ENCODE data around the gene USF3.
A peak's percentile ranks its signal among the peaks of the same experiment; 100 is the strongest.

The USF3 gene, protein sequence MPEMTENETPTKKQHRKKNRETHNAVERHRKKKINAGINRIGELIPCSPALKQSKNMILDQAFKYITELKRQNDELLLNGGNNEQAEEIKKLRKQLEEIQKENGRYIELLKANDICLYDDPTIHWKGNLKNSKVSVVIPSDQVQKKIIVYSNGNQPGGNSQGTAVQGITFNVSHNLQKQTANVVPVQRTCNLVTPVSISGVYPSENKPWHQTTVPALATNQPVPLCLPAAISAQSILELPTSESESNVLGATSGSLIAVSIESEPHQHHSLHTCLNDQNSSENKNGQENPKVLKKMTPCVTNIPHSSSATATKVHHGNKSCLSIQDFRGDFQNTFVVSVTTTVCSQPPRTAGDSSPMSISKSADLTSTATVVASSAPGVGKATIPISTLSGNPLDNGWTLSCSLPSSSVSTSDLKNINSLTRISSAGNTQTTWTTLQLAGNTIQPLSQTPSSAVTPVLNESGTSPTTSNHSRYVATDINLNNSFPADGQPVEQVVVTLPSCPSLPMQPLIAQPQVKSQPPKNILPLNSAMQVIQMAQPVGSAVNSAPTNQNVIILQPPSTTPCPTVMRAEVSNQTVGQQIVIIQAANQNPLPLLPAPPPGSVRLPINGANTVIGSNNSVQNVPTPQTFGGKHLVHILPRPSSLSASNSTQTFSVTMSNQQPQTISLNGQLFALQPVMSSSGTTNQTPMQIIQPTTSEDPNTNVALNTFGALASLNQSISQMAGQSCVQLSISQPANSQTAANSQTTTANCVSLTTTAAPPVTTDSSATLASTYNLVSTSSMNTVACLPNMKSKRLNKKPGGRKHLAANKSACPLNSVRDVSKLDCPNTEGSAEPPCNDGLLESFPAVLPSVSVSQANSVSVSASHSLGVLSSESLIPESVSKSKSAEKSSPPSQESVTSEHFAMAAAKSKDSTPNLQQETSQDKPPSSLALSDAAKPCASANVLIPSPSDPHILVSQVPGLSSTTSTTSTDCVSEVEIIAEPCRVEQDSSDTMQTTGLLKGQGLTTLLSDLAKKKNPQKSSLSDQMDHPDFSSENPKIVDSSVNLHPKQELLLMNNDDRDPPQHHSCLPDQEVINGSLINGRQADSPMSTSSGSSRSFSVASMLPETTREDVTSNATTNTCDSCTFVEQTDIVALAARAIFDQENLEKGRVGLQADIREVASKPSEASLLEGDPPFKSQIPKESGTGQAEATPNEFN (N-terminal part only)

DNA sequence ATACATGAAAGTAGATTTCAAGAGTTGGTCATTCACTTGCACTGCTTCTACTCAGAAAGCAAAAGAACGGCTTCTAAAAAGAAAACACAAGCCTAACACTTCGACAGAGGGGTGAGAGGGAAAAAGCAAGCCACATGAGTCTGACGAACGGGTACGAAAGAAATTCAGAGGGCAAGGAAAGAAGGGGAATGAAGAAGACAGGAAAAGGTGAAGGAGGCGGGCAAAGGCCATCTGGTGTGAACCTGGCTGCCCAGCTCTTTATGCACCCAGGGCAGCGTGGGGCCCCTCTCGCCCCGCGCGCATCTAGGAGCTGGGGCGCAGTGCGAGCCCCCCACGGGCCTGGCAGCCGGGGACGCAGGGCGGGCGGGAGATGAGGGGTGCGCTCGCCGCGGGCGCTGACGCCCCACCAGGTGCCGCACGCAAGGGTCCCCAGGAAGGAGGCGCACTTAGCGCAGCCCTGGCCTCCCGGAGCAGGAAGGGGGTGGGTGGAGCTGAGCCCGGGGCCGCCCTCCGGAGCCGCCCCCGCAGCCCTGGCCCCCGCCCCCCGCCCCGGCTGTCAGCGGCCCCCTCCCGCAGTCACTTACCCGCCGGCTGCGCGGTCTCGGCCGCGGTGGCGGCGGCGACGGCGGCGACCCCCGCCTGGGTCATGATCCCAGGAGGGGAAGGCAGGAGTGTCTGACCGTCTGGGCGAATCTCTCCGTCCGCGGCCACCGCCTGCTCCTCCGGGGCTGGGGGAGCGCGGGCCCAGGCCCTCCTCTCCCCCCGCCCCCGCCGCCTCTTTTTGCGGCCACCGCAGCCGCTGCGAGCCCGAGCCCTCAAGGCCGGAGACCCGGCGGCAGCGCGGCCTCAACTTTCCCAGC is at the start of gene USF3:
USF3 (minus strand) TSS at position 857 of the 860 bp plus-strand sequence. CDS start 21,764 bp downstream, outside the sequence.
- peak in 51 of 56 donors; percentile 20 to 80 (median 61) for DNase-seq

DNA sequence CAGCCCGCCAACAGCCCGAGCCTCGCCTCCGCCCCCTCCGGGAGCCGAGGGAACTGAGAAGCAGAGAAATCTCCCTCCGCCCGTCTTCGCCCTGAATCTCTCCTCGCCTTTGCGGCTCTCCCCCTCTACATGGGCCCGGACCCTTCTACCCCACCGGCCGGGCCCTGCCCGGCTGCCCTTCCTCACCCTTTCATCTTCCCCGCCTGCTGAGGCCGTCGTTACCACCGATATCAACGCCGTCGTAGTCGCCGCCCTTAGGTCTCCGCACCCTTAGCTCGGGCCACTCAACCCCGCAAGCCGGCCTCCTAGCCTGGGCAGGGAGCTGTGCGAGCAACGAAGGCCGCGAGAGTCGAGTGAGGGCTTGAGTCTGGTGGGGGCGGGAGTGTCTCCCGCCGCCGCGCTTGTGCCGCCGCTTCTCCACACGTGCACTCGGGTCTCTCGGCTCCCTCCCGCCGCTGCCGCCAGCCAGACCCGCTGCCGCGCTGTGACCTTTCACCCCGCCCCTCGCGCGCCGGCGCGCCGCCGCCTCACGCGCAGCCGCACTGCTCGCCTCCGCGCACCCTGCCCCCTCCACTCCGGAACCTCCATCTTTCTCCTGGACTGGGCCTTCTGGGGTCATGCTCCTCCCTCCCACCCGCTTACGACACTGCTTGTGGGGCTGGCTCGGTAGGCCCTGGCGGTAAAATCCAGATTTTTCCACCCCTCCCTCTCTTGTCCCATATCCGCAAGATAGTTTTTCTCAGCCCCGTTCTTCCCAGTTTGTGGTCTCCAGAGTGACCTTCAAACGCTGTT is 49.5 kb upstream of the USF3 start, which contains the start of gene NAA50:
NAA50 (minus strand) TSS at position 494 of the 792 bp plus-strand sequence; CDS start at position 194, 300 bp downstream.
- peak; percentile 32 to 94 (median 88) for DNase-seq

DNA sequence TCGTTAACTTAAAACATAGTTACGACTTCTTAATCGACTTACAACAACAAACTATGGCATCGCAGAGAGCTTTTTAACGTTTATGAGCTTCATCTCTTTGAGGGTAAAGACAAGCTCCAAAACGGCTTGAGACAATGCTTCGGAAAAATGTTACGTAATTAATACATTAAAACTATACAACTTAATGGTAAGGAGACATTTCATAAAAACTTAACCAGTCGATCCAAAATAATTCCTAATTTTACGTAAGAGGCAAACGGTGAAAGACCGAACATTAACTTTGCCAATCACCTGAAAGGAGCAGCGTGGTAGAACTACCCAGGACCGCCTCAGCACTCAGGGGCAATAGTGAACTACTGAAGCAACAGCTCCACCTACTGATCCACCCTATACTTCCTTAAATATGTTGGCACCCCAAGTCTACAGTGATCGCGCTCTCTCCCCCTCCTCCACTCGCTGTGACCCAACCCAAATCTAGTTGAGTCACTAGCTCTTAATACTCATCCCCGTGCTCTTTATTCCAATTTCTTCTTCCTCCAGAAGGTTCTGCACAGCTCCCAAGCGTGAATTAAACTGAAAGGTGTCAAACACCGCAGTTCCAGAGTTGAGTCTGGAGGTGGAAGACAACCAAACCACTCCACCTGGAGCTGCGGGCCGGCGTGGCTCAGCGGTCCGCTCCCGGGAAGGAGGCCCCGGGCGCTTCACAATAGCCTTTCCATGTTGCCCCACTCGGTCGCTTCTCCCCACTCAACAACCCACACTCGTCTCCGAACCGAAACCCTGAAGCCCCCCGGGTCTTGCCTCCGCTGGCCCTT is 48.7 kb upstream of the USF3 start:
- DNase-seq, result peak in 52 of 56 donors; percentile 3 to 76 (median 42)

DNA sequence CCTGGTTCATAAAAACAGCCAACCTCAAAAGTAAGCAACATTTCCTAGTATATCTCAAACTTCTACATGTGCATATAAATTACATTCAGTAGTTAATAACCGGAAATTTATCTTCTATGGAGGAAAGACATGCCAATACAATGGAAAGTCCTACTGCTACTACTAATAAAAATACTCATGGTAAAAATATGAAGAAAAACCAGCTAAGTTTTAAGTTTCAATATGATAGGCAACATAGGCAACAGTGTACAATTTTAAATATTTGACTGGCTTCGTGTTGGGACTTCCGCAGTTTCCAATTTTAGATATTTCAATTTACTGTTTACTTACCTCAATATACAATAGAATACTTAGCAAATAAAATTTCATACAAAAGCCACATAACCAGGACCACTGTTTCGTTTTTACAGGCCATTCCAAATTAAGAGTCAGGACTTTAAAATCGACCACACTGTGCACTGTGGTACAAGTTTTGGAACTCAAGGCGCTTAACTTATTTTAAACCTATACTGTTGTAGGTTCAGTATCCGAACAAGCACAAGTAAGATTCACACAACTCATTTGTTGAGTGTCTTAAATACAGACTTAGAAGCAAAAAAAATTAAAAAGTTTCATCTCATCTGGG is 46.7 kb upstream of the USF3 start:
- no peak for DNase-seq

DNA sequence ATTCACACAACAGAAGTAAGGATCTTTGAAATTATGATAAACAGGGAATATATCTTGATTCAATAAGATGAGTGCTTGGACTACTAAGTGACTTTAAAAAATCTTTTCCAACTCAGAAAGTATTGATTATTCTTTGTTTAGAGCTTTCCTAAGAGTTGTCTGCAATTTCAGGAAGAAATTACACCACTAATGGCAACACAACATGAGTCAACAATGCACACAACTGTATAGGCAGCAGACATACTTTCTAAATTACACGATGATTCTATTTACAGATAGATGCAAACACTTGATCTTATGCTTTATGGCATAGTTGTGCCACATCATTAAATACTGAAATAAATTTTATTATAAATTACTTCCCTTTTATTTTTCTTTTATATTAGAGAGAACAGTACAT is 45.2 kb upstream of the USF3 start:
- DNase-seq, result no peak

DNA sequence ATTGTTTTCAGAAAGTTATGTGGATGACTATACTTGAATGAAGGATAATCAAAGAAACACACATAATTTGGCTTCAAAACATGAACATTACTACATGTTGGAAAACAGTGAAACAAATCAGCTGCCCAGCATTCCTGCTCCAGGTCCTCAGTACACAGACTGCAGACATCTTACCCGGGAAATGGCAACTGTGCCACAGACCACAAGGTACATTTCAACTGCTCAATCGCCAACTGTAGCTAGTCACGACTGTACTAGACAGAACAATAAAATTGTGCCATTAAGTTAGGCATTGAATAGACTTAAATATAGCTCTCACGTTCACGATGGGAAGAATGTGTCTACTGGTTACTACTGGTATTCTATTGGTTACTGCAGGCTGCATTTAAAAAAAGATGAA is 44.6 kb upstream of the USF3 start:
- no peak for DNase-seq

DNA sequence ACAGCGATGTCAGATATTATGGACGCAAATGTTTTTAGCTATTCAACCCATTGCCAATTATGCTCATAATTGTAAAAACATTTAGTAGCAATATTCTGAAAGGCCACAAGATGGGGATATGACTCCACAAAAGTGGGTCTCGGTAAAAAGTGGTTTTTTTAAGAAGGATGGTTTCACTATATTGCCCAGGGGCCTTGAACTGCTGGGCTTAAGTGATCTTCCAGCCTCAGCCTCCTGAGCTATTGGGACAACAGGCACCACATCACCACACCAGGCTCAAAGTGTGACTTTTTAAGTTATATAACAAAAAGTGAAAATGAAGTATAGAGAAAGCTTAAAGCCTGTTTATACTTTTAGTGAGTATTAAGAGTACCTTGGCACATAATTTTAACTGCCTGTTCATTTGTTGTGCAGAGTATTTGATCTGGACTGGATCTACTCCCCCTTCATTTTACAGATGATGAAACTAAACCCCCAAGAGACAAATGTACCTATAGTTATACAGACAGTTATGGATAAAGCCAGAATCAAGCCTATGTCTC is 40.2 kb upstream of the USF3 start:
- peak in 7 of 56 donors; percentile 1 to 8 (median 3) for DNase-seq

DNA sequence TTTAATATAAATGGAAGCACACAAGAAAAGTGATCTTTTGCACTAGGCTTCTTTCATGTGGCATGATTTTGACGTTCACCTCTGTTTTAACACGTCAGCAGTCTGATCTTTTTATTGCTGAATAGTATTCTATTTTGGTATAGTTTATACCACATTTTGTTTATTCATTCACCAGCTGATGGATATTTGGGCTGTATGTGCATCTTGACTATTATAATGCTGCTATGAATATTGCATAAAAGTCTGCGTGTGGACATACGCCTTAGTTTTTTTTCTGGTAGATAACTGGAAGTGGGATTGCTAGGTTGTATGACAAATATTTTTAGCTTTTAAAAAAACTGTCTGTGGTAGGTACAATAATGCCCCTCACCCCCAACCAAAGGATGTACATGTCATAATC is 35.3 kb upstream of the USF3 start:
- no peak for DNase-seq

DNA sequence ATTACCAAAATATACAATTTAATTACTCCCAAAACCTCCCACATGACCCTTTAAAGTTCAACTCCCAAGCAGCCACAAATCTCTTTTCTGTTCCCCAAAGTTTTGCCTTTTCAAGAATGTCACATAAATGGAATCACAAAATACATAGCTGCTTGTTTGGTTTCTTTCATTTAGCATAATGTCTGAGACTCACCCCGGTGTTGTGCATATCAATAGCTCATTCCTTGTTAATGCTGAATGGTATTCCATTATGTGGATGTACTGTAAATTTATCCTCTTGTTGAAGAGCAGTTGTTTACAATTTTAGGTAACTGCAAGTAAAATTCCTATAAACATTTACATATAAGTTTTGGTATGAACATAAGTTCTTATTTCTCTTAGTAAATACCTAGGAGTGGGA is 34.1 kb upstream of the USF3 start:
- DNase-seq, result no peak

DNA sequence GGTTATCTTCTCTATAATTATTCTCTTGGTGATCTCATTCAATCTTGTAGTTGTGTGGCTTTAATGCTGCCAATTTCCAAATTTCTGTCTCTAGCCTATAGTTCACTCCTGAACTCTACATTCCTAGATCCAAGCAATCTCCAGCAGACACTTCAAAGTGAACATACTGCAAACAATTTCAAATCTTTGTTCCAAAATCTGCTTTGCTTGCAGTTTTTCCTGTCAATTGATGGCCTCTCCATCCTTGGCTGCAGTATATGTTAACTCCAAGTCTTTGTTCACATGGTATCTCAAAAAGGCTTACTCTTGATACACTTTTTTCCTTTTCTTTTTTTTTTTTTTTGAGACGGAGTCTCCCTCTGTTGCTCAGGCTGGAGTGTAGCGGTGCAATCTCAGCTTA is 32.2 kb upstream of the USF3 start:
- no peak for DNase-seq

DNA sequence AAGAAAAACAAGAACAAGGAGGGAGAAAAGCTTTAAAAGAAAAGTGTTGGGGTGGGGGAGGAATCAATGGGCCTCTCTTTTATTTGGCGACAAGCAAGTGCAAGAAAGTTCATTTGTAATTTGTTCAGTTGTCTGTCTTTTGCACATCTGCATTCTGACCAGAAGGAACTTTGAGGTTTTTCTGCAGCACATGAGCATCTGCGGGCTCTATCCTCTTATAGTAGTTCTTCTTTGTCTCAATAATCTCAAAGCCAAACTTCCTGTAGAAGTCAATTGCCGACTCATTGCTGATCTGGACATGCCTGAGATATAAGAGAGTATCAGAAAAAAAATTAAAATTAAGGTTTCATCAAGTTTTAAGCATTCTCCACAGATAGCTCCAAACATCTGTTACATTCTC is 25.2 kb upstream of the USF3 start:
- DNase-seq, result no peak

DNA sequence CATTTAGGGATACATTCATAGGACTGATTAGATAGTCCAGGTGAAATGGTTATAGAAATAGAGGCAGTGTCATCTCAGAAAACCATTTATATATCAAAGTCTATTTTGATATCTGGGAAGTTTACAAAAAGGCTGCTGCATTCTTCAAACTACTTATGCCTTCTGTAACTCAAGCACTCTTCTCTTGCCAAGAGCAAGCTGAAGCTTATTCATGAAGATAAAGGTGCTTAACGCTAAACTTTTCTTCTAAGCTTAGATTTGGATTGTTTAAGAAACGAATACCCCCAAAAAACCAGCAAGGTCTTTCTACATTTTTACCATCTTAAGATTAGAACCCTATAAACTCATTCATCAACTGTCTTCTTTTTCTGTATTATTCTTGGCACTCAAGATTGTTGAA is 23.3 kb upstream of the USF3 start:
- no peak for DNase-seq

DNA sequence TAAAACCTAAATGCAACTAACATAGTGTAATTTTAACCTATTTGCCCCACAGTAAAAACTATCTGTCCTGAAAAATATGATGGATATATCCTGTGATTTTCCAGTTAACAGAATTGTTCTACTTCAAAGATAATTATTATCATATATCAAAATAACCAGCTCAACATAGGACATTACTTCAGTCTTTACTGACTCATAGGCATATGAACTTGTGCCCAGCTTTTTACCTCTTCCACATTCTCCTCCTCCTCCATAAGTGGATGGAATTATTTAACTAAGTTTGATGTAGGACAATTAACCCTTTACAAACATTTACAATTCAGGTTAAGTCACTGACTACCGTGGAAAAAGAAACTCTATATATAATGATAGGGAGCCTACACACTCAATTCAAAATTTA is 22.9 kb upstream of the USF3 start:
- no peak for DNase-seq

DNA sequence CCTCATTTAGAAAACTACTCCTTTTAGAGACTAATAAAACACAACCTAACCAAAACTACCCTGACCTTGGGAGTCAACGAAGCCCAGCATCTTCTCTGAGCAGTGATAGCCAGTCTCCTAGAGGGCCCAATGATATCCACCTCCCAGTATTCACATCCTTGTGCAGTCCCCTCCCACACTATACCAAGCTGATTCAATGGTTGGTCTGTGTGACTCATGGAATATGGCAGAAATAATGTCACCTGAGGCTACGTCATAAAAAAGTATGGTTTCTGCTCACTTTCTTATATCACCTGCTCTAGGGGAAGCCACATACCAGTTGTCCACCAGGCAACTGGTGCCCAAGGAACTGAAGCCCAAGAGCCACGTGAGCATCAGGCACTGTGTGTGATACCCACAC is 21.4 kb upstream of the USF3 start:
- DNase-seq, result no peak

DNA sequence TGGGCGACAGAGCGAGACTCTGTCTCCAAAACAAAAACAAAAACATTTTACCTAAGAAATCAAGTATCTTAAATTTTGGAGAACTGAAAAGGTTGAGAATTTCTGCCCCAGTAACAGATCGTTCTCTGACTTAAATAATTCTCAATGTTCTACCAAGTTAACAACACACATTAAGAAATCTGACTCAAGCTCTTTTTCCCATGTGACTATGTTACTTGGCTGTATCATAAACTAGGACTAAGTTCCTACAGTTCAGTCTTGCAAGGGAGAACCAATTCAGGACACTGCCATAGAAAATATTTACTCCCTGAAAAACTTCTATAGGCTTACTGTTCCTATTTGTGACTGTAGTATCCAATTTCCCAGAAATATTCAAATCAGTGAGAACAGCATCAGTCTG is 20.9 kb upstream of the USF3 start:
- no peak for DNase-seq

DNA sequence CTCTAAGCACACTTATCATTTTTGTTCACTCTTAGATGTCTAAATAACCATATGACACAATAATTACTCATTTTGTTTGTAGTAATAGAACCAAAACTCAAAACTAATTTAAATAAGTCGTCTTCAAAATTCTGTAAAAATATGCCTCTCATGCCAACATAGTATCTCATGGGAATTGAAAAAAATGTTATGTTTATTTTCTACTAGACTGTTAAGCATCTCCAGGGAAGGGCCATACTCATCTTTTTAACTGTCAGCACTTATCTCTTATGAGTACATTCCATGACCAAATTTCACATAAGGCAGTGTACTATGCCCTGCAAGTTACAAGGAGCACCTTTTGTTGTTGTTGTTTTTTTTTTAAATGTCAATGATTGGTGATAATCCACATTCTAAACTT is 18.3 kb upstream of the USF3 start:
- no peak for DNase-seq

DNA sequence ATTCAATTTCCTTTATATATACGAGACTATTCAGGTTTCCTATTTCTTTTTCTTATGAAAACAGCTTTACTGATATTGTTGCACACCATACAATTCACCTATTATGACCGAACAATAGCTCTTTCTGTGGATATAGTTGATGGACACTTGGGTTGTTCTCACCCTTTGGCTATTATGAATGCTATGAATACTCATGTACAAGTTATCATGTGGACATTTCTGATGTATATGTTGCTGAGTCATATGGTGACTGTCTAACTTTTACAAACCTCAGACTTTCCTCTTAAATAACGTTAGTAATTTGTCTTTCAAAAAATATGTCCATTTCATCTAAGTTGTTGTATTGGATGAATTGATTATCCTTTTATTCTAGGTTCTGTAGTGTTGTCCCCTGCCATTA is 15.7 kb upstream of the USF3 start:
- no peak for DNase-seq

DNA sequence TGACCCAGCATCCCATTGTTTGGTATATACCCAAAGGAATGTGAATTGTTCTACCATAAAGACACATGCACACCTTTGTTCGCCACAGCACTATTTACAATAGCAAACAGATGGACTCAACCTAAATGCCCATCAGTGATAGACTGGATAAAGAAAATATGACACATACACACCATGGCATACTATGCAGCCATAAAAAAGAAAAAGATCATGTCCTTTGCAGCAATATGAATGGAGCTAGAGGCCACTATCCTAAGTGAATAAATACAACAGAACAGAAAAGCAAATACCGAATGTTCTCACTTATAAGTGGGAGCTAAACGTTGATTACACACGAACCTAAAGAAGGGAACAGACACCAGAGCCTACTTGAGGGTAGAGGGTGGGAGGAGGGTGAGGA is 11.4 kb upstream of the USF3 start:
- no peak for DNase-seq

All from nucleus accumbens (tissue), 56 donors.